Measurements from ENCODE around the gene BAD. TPM values are rescaled to one million over a fixed set of nuclear protein-coding genes. Genes with fewer than 3 reads are reported as not detected.

BAD gene
- total and polyA plus RNA-seq, 10 of the 15 experiments (the other 5 are each of a cell fraction or from before 2014, with no cell fraction given), result 1.5 to 67.2 (median 39.6) TPM

DNA sequence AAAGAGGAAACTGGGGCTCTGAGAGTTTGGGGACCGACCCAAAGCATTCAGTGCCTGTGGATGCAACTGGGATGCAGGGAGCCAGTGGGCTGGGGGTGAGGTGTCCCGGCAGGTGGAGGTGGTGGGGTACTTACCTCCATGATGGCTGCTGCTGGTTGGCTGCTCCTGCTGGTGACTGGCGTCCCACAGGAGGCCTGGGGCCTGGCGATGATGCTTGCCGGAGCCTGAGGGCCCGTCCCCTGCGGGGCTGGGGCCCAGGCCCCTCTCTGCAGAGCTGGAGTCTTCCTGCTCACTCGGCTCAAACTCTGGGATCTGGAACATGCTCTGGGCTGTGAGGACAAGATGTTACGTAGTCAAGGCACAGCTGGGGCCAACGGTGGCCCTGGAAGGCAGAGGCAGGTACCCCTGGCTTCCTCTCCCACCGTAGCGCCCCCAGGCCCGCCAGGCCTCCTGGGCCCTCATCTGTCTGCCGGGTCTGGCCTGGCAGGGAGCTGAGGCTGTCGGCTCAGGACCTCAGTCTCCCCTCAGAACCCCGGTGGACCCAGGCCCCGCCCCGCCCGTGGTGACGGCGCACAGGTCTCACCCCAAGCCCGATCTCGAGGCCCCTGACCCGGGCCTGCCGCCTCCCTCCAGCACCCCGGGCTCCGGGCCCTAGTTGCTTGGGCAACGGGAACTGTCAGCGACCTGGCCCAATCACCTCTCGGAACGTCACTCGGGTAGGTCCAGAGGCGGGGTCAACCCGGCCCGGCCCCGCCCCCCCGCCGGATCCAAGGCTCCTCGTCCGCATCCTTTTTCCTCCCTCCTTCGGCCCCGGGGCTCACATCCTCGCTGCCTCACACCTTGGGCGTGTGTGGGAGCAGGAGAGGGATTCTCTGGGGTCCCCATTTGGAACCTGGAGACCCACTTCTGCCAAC, at the start of gene BAD (continued):
- TF ChIP-seq, protein P1, sequence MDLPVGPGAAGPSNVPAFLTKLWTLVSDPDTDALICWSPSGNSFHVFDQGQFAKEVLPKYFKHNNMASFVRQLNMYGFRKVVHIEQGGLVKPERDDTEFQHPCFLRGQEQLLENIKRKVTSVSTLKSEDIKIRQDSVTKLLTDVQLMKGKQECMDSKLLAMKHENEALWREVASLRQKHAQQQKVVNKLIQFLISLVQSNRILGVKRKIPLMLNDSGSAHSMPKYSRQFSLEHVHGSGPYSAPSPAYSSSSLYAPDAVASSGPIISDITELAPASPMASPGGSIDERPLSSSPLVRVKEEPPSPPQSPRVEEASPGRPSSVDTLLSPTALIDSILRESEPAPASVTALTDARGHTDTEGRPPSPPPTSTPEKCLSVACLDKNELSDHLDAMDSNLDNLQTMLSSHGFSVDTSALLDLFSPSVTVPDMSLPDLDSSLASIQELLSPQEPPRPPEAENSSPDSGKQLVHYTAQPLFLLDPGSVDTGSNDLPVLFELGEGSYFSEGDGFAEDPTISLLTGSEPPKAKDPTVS (IDR thresholded peaks at IDR 0.05; ENCODE audit: low read depth, low read length), result no peak
- TF ChIP-seq, protein P2, sequence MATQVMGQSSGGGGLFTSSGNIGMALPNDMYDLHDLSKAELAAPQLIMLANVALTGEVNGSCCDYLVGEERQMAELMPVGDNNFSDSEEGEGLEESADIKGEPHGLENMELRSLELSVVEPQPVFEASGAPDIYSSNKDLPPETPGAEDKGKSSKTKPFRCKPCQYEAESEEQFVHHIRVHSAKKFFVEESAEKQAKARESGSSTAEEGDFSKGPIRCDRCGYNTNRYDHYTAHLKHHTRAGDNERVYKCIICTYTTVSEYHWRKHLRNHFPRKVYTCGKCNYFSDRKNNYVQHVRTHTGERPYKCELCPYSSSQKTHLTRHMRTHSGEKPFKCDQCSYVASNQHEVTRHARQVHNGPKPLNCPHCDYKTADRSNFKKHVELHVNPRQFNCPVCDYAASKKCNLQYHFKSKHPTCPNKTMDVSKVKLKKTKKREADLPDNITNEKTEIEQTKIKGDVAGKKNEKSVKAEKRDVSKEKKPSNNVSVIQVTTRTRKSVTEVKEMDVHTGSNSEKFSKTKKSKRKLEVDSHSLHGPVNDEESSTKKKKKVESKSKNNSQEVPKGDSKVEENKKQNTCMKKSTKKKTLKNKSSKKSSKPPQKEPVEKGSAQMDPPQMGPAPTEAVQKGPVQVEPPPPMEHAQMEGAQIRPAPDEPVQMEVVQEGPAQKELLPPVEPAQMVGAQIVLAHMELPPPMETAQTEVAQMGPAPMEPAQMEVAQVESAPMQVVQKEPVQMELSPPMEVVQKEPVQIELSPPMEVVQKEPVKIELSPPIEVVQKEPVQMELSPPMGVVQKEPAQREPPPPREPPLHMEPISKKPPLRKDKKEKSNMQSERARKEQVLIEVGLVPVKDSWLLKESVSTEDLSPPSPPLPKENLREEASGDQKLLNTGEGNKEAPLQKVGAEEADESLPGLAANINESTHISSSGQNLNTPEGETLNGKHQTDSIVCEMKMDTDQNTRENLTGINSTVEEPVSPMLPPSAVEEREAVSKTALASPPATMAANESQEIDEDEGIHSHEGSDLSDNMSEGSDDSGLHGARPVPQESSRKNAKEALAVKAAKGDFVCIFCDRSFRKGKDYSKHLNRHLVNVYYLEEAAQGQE (IDR thresholded peaks at IDR 0.05; ENCODE audit: low read depth, low read length), result no peak
- TF ChIP-seq ZSCAN29 (IDR thresholded peaks at IDR 0.05), result no peak
- TF ChIP-seq ATF7 (IDR thresholded peaks at IDR 0.05; ENCODE audit: low read depth), result 0 out of 2 replicates have a peak, but pooled peaks have one; percentile 33
- TF ChIP-seq, protein P3, sequence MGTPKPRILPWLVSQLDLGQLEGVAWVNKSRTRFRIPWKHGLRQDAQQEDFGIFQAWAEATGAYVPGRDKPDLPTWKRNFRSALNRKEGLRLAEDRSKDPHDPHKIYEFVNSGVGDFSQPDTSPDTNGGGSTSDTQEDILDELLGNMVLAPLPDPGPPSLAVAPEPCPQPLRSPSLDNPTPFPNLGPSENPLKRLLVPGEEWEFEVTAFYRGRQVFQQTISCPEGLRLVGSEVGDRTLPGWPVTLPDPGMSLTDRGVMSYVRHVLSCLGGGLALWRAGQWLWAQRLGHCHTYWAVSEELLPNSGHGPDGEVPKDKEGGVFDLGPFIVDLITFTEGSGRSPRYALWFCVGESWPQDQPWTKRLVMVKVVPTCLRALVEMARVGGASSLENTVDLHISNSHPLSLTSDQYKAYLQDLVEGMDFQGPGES (IDR thresholded peaks at IDR 0.05), result peak; percentile 59
- no peak for TF ChIP-seq CHD4 (IDR thresholded peaks at IDR 0.05)
- no peak for TF ChIP-seq CBX3 (IDR thresholded peaks at IDR 0.05; ENCODE audit: borderline replicate concordance, low read depth)
- peak; percentile 92 for TF ChIP-seq BMI1 (IDR thresholded peaks at IDR 0.05; ENCODE audit: borderline replicate concordance)
- TF ChIP-seq, protein P4, sequence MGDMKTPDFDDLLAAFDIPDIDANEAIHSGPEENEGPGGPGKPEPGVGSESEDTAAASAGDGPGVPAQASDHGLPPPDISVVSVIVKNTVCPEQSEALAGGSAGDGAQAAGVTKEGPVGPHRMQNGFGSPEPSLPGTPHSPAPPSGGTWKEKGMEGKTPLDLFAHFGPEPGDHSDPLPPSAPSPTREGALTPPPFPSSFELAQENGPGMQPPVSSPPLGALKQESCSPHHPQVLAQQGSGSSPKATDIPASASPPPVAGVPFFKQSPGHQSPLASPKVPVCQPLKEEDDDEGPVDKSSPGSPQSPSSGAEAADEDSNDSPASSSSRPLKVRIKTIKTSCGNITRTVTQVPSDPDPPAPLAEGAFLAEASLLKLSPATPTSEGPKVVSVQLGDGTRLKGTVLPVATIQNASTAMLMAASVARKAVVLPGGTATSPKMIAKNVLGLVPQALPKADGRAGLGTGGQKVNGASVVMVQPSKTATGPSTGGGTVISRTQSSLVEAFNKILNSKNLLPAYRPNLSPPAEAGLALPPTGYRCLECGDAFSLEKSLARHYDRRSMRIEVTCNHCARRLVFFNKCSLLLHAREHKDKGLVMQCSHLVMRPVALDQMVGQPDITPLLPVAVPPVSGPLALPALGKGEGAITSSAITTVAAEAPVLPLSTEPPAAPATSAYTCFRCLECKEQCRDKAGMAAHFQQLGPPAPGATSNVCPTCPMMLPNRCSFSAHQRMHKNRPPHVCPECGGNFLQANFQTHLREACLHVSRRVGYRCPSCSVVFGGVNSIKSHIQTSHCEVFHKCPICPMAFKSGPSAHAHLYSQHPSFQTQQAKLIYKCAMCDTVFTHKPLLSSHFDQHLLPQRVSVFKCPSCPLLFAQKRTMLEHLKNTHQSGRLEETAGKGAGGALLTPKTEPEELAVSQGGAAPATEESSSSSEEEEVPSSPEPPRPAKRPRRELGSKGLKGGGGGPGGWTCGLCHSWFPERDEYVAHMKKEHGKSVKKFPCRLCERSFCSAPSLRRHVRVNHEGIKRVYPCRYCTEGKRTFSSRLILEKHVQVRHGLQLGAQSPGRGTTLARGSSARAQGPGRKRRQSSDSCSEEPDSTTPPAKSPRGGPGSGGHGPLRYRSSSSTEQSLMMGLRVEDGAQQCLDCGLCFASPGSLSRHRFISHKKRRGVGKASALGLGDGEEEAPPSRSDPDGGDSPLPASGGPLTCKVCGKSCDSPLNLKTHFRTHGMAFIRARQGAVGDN (IDR thresholded peaks at IDR 0.05), result no peak
- TF ChIP-seq CEBPB (IDR thresholded peaks at IDR 0.05; ENCODE audit: borderline replicate concordance in 1 of 2, low read depth in 2 of 2, low read length in 2 of 2), result no peak
- 0 out of 2 replicates have a peak, but pooled peaks have one; percentile 78 for TF ChIP-seq CHD2 (IDR thresholded peaks at IDR 0.05; ENCODE audit: borderline replicate concordance, low read depth, low read length)
- no peak; the same call in 1 of the 2 replicates for TF ChIP-seq HCFC1 (IDR thresholded peaks at IDR 0.05; ENCODE audit: low read length)
- no peak for TF ChIP-seq KLF5 (IDR thresholded peaks at IDR 0.05; ENCODE audit: partially characterized antibody)
- TF ChIP-seq RELA (IDR thresholded peaks at IDR 0.05; ENCODE audit: borderline replicate concordance, partially characterized antibody), result no peak
- TF ChIP-seq ZNF622 (IDR thresholded peaks at IDR 0.05), result no peak
- TF ChIP-seq, protein P5, sequence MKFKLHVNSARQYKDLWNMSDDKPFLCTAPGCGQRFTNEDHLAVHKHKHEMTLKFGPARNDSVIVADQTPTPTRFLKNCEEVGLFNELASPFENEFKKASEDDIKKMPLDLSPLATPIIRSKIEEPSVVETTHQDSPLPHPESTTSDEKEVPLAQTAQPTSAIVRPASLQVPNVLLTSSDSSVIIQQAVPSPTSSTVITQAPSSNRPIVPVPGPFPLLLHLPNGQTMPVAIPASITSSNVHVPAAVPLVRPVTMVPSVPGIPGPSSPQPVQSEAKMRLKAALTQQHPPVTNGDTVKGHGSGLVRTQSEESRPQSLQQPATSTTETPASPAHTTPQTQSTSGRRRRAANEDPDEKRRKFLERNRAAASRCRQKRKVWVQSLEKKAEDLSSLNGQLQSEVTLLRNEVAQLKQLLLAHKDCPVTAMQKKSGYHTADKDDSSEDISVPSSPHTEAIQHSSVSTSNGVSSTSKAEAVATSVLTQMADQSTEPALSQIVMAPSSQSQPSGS (IDR thresholded peaks at IDR 0.05; ENCODE audit: low read length), result no peak
